HG02970 (cell line): ENCODE results near the gene OPA1.

Experiments
- ATAC-seq: cut with Tn5 transposase; IDR thresholded peaks from one replicate; pipeline ENCODE4 v1.9.1; 2021; ENCODE audit warnings: mild to moderate bottlenecking, moderate library complexity, moderate number of reproducible peaks; ENCODE audit not compliant: unreplicated experiment, low FRiP score

OPA1 gene

GRCh38 chr3:193702967-193703366 is 110.0 kb downstream of the OPA1 start:
- no peak for ATAC-seq

DNA sequence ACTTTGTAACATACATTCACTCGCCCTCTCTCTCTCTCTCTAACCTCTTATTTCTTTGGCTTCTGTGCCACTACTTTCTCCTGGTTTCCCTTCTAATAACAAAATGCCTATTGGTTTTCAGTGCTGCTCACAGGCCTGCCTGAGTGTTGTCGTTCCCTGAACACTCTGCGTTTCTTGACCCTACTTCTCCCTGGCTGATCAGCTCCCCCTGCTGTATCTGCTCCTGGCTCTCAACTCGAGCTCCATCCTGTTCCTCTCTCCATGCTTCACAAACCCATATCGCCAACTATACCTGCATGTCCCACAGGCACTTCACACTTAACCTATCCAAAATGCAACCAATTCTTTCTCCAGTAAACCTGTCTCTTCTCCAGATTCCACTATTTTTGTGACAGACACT is 111.4 kb downstream of the OPA1 start:
- no peak for ATAC-seq

GRCh38 chr3:193708270-193708669 is 115.3 kb downstream of the OPA1 start:
- no peak for ATAC-seq

- ATAC-seq = no peak
Observed at GRCh38 chr3:193710286-193711165, 117.5 kb downstream of the OPA1 start.

GRCh38 chr3:193711166-193711485 is 118.1 kb downstream of the OPA1 start:
- ATAC-seq = no peak

DNA sequence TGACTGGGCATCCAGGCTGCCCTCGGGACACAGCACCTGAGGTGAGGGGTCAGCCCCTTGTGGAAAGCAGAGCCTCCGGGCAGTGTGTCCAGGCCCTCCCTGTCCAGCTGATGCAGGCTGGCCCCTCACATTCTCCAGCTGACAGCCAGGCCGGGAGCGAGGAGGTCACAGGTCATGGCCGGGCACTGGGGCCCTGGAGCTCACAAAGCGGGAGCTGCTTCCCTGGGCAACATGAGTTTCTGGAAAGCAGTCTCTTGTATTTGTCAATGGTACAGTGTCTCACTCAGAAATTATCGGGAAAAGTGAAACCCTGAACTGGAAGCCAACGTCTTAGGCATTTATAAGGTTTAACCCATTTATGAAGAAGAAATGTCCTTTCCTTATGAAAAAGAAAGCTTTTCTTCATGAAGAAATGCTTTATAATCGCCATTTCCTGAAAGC is 118.5 kb downstream of the OPA1 start:
- no peak for ATAC-seq

DNA sequence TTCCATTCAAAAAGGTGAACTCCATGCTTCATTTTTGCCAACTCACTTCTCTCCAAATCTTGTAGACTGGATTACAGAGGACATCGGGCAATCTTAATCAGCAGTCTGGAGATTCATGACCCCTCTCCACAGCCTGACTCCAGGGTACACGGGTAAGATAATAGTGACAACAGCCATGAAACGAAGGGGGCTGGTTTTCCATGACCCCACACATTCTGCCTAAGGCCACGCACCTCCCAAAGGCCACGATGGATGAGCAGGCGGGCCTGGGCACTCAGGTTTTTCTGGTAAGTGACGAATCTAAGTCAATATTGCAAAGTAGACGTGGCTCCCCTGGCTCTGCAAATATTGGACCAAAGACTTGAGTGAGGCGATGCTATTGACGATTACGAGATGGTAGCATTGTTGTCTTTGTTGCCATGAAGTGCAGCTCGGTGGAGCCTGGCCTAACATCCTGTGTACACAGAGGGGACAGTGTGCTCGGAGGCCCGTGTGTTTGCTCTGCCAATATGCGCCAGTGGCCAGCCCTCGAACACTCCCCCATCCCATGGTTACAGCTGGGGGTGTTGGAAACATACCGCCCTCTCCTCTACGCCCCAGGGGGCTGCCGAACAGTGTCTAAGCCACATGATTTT is 119.1 kb downstream of the OPA1 start:
- no peak for ATAC-seq

DNA sequence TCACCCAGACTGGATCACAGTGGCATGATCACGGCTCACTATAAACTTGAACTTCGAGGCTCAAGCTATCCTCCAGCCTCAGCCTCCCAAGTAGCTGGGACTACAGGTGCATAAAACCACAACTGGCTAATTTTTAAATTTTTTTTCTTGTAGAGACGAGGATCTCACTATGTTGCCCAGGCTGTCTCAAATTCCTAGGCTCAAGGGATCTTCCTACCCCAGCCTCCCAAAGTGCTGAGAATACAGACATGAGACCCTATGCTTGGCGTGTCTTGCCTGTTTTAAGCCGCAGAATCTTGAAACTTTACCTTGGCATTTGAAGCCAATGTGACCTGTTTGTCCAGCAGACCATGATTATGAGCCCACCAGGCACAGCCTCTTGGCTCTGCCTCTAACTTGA is 119.9 kb downstream of the OPA1 start:
- ATAC-seq = no peak

GRCh38 chr3:193714523-193715137 is 121.6 kb downstream of the OPA1 start:
- no peak for ATAC-seq

GRCh38 chr3:193716150-193716549 is 123.1 kb downstream of the OPA1 start:
- no peak for ATAC-seq

DNA sequence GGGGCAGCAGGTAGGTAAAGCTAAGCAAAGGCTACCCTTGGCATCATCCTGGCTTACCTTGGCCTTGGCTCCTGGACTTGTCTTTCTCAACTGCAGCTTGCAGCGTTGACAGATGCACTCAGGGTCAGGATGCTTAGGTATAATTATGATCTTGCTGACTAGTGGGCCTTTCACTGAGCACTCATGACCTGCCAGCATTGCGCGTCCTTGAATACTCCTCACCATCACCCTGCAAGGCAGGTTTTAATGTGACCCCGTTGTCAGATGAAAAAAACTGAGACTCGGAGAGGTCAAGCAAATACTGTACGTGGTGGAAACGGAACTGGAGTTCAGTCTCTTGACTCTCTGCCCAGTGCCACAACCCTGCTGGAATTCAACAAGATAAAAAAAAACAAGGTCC is 126.7 kb downstream of the OPA1 start:
- no peak for ATAC-seq

DNA sequence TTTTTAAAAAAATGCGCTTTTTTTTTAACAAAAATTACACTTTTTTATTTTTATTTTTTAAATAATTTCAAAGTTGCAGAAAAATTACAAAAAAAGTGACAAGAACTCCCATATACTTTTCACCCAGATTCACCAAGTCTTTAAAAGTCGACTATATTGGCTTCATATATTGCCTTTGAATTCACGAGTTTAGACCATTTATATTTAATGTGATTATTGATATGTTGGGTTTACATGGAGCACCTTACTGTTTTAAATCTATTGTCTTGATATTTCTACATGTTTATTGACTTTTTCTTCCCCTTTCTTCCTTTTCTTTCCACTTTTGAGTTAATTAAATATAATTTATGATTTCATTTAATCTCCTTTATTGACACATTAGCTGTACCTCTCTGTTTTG is 127.2 kb downstream of the OPA1 start:
- no peak for ATAC-seq

DNA sequence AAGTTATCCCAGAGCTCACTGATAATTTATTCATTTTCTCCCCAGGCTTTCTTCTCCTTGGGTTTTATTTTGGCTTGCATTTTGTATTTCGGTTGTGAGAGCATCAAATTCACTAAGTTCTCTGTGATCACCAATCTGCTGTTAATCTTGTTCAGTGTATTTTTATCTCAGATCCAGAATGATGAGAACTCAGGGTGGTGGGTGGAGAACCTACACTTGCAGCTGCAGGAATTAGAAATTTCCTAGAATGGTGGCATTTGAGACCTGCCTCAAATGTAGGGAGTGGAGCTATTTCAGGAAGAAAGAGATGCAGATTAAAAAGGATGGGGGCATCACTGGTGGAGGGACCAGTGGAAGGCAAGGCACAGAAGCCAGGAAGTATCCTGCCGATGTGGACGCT is 129.6 kb downstream of the OPA1 start:
- no peak for ATAC-seq

- no peak for ATAC-seq
Observed at GRCh38 chr3:193727089-193727488, 134.1 kb downstream of the OPA1 start.

GRCh38 chr3:193728429-193729087 is 135.6 kb downstream of the OPA1 start:
- no peak for ATAC-seq

DNA sequence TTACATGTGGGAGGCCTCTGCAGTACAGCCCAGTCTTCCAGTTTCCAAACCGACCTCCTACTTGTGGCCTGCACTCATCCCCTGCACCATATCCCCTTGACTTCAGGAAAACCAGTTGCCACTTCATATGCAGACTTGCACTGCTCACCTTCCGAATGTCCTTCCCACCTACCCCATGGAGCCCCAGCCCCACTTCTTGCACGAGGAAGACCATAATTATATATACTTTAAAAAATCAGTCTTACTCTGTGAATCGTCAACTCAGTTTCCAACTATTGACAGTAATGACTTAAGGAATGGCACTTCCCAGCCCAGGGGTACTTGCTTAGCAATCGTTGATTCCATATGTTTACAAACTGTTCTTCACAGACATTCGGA is 136.1 kb downstream of the OPA1 start:
- ATAC-seq = no peak

- no peak for ATAC-seq
Observed at GRCh38 chr3:193729601-193730000, 136.6 kb downstream of the OPA1 start.

DNA sequence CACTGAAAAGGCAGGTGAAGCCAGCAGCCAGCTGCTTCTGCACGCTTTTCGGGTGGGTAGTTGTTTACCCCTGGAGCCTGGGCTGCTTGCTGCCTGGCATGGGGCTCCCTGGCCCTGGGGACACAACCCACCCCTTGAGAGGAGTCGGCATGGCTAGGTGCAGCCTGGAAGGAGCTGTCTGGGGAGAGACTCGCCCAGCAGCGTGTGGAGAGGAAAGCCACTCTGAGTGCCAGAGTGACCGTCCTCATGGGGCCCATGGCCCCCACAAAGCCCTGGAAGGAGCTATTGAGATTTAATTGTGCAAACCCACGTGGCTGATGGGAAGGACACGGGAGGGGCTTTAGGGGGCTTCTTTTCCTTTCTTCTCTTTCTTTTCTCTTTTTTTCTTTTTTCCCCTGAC is 137.5 kb downstream of the OPA1 start:
- no peak for ATAC-seq

- no peak for ATAC-seq
Observed at GRCh38 chr3:193730976-193731375, 138.0 kb downstream of the OPA1 start.

DNA sequence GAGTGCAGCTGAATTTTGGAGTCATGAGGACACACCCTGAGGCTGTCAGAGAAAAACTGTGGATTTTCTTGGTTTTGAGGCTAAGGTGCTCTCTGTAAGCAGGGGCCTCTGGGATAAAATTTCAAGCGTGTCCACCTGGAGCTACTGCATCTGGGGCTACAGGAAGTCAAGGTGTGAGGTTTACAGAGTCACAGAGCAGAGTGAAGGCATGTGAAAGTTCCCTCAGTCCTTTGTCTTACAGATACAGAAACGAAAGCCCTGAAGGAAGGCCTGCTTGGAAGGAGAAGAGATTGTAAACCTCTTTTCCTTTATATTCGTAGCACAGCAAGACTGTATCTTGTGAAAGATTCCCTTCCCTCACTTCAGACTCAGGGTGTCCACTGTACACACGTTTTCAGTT is 138.6 kb downstream of the OPA1 start:
- ATAC-seq = no peak

DNA sequence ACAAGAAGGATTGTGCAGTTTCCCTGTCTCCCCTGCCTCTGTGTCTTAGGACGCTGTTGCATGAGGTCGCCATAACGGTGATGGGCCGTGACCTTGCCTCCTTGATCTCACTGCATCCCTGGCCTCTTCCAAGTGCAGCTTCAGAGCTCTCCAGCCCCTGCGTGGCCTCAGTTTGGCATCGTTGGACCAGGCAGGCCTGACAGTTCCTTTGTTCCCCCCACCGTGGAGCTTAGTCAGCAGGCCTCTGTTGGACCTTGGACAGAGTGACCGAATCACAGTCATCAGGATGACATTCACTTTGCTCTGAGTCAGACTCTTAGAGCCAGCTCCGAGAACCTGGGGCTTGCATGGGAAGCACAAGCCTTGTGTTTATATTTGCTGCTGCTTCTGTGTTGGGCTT is 139.4 kb downstream of the OPA1 start:
- no peak for ATAC-seq
